Calu3 (cell line): ENCODE data around the gene KLF2. TPM values are rescaled to one million over a fixed set of nuclear protein-coding genes. Genes with fewer than 3 reads are reported as not detected.

Source experiments
- BruUV-seq: library from RNA; stranded (reverse); fragments of 400-500 nt; replicated peaks from 2 replicates; lab custom pipeline; 2021; lab: Mats Ljungman, UMichigan
- CTCF ChIA-PET: fragments of 300-600 bp; sonication (Branson Sonifier 250); formaldehyde crosslinking; loops from one replicate; lab custom pipeline; 2022; ENCODE audit warnings: antibody characterized with exemption; lab: Charles Lee
- DNase-seq: peaks from one replicate; pipeline ENCODE4 v3.0.0; 2022
- H3K27ac Mint-ChIP-seq: one replicate; pipeline ENCODE4 v1.8.0; 2022; ENCODE audit warnings: mixed read lengths; ENCODE audit not compliant: unreplicated experiment
- H3K27me3 Mint-ChIP-seq: one replicate; pipeline ENCODE4 v1.8.0; 2022; ENCODE audit warnings: mixed read lengths; ENCODE audit not compliant: unreplicated experiment
- H3K36me3 Mint-ChIP-seq: one replicate; pipeline ENCODE4 v1.8.0; 2022; ENCODE audit warnings: mild to moderate bottlenecking, moderate library complexity, mixed read lengths; ENCODE audit not compliant: insufficient read depth, unreplicated experiment
- H3K4me1 Mint-ChIP-seq: one replicate; pipeline ENCODE4 v1.8.0; 2022; ENCODE audit warnings: mild to moderate bottlenecking, low read depth, mixed read lengths; ENCODE audit not compliant: unreplicated experiment
- H3K4me3 Mint-ChIP-seq: one replicate; pipeline ENCODE4 v1.8.0; 2022; ENCODE audit warnings: mild to moderate bottlenecking, low read depth, moderate library complexity, mixed read lengths; ENCODE audit not compliant: unreplicated experiment
- H3K9me3 Mint-ChIP-seq: one replicate; pipeline ENCODE4 v1.8.0; 2022; ENCODE audit warnings: low read depth, mixed read lengths; ENCODE audit not compliant: unreplicated experiment
- intact Hi-C: fragments of 100-400 bp; cut with micrococcal nuclease; formaldehyde crosslinking; loops from one replicate; pipeline ENCODE4 v1.10.0; 2022; ENCODE audit not compliant: unreplicated experiment
- total RNA-seq: library from RNA; stranded (reverse); gene quantifications from 2 replicates; pipeline ENCODE4 v1.2.3, GENCODE V29; 2022
- TF ChIP-seq, protein P1 (sequence below): fragments of 200-600 bp; IDR thresholded peaks from one replicate; pipeline ENCODE4 v1.8.0; 2022; ENCODE audit warnings: antibody characterized with exemption; ENCODE audit not compliant: unreplicated experiment

The KLF2 gene
- total RNA-seq, 1 experiment from 2014 or later: 2.5 TPM

DNA sequence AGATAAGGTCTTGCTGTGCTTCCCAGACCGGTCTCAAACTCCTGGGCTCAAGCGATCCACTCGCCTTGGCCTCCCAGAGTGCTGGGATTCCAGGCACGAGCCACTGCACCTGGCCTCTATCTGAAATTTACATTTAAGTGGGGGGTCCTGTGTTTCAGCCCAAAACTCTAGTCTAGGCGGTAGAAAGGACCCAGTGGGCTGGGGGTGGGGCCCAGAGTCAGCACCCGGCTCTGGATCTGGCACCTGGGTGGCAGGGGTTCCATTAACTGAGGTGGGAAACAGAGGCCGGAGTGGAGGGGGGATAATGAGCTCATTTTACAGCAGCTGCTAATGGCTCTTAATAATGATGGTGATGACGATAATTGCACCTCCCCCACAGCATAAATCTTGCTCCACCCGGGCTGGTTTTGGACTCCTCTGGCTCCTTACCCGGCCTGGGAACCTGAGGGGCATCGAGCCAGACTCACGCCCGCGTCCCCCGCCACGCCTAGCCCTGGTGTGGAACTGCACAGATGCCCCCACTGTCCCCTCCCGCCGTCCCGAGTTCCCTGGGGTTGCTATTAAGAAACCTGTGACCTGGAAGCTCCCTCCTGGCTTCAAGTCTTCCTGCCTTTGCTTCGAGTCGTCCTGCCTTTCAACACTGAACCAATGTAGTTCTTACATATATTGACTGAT lies 17.8 kb upstream of the KLF2 start:
- TF ChIP-seq, protein P1, sequence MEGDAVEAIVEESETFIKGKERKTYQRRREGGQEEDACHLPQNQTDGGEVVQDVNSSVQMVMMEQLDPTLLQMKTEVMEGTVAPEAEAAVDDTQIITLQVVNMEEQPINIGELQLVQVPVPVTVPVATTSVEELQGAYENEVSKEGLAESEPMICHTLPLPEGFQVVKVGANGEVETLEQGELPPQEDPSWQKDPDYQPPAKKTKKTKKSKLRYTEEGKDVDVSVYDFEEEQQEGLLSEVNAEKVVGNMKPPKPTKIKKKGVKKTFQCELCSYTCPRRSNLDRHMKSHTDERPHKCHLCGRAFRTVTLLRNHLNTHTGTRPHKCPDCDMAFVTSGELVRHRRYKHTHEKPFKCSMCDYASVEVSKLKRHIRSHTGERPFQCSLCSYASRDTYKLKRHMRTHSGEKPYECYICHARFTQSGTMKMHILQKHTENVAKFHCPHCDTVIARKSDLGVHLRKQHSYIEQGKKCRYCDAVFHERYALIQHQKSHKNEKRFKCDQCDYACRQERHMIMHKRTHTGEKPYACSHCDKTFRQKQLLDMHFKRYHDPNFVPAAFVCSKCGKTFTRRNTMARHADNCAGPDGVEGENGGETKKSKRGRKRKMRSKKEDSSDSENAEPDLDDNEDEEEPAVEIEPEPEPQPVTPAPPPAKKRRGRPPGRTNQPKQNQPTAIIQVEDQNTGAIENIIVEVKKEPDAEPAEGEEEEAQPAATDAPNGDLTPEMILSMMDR: no peak
- Mint-ChIP-seq H3K4me3 (no peak overlapping the region), H3K27ac (no peak overlapping the region), H3K4me1 (no peaks in the 10 kb centered on the region), H3K36me3 (no peaks in the 10 kb centered on the region), H3K27me3 (no peaks in the 10 kb centered on the region), H3K9me3 (no peaks in the 10 kb centered on the region)
- CTCF ChIA-PET: no interaction called here
- no TSS peak for BruUV-seq
- intact Hi-C loops: no loop called here
- DNase-seq: no peak

DNA sequence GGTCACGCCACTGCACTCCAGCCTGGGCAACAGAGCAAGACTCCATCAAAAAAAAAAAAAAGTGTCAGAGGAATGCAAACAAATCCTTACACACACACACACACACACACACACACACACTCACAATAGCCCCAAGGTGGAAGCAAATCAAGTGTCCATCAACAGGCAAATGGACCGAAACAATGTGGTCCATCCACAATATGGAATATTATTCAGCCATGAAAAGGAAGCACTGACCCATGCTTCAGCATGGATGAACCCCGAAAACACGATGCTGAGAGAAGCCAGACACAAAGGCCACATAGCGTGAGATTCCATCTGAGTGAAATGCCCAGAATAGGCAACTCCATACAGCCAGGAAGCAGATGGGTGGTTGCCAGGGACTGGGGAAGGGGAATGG lies 16.5 kb upstream of the KLF2 start:
- TF ChIP-seq, protein P1: no peak
- intact Hi-C loops: no loop called here
- no peak overlapping the region for H3K27ac Mint-ChIP-seq
- H3K27me3 Mint-ChIP-seq: no peaks in the 10 kb centered on the region
- no peaks in the 10 kb centered on the region for H3K36me3 Mint-ChIP-seq
- no peaks in the 10 kb centered on the region for H3K9me3 Mint-ChIP-seq
- CTCF ChIA-PET: no interaction called here
- H3K4me1 Mint-ChIP-seq: no peaks in the 10 kb centered on the region
- BruUV-seq: no TSS peak
- no peak overlapping the region for H3K4me3 Mint-ChIP-seq
- no peak for DNase-seq

DNA sequence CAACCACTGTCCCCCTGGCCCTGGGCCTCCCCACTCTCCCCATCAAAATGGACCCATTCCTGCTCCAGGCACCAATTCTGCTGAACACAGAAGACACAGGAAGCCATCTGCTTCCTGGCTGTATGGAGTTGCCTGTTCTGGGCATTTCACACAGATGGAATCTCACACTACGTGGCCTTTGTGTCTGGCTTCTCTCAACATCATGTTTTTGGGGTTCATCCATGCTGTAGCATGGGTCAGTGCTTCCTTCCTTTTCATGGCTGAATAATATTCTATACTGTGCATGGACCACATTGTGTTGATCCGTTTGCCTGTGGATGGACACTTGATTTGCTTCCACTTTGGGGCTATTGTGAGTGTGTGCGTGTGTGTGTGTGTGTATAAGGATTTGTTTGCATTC lies 15.0 kb upstream of the KLF2 start:
- CTCF ChIA-PET: no interaction called here
- DNase-seq: no peak
- intact Hi-C loops: no loop called here
- H3K4me3 Mint-ChIP-seq: no peak overlapping the region
- no peaks in the 10 kb centered on the region for H3K9me3 Mint-ChIP-seq
- no peaks in the 10 kb centered on the region for H3K36me3 Mint-ChIP-seq
- TF ChIP-seq, protein P1: no peak
- no peaks in the 10 kb centered on the region for H3K4me1 Mint-ChIP-seq
- BruUV-seq: no TSS peak
- H3K27ac Mint-ChIP-seq: no peak overlapping the region
- H3K27me3 Mint-ChIP-seq: no peaks in the 10 kb centered on the region

DNA sequence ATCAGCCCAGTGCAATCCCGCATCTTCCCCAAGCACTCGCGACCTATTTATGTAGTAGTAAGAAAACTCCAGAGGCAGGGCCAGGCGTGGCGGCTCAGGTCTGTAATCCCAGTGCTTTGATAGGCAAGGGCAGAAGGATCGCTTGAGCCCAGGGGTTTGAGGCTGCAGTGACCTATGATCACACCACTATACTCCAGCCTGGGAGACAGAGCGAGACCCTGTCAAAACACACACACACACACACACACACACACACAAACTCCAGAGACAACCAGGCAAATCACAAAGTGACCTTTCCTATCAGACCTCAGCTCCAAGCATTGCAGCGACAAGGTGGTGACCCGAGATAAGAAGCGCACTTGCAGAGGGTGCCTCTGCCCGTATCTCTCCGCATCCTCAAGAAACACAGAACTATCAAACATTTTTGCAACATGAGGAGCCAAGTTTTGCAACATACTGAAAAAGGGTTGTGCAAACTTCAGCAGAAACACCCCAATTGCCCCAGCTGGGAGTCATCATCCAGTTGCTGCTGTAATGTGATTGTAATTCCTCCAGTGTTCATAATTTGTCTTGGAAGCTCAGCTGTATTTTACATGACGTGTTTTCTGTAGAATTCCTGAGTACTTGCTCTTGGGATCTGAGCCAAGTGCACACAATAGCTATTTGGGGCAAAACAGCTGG lies 8.7 kb upstream of the KLF2 start:
- CTCF ChIA-PET: no interaction called here
- Mint-ChIP-seq H3K27ac (no peak overlapping the region), H3K36me3 (no peaks in the 10 kb centered on the region), H3K27me3 (no peaks in the 10 kb centered on the region), H3K9me3 (no peaks in the 10 kb centered on the region), H3K4me1 (no peaks in the 10 kb centered on the region), H3K4me3 (no peak overlapping the region)
- DNase-seq: no peak
- TF ChIP-seq, protein P1: no peak
- intact Hi-C loops: no loop called here
- BruUV-seq: no TSS peak
